ENCODE results near the gene TSPAN5. TPM values are rescaled to one million over a fixed set of nuclear protein-coding genes. Genes with fewer than 3 reads are reported as not detected.

TSPAN5 gene
- total RNA-seq, 3 donors from 2014 or later = 1.9 to 17.7 (median 12.8) TPM

- DNase-seq (ENCODE audit: low spot score in 2 of 2) = no peak
- no peaks in the 10 kb centered on the region for H3K36me3 ChIP-seq
- H3K4me1 ChIP-seq = no peaks in the 10 kb centered on the region
- no peak overlapping the region for H3K4me3 ChIP-seq
- H3K27ac ChIP-seq = peak overlapping the region; percentile 64 to 68
- H3K9me3 ChIP-seq = no peaks in the 10 kb centered on the region
- TF ChIP-seq CTCF (IDR thresholded peaks at IDR 0.05) = no peak
- no peak for TF ChIP-seq POLR2AphosphoS5 (IDR thresholded peaks at IDR 0.05)
- no peak for TF ChIP-seq POLR2A (IDR thresholded peaks at IDR 0.05)
- H3K27me3 ChIP-seq = no peaks in the 10 kb centered on the region
- intact Hi-C loops (cut with DNase I; ENCODE audit: low total_unique reads) = no loop called here
Observed at GRCh38 chr4:98625920-98626319, 32.5 kb downstream of the TSPAN5 start.

DNA sequence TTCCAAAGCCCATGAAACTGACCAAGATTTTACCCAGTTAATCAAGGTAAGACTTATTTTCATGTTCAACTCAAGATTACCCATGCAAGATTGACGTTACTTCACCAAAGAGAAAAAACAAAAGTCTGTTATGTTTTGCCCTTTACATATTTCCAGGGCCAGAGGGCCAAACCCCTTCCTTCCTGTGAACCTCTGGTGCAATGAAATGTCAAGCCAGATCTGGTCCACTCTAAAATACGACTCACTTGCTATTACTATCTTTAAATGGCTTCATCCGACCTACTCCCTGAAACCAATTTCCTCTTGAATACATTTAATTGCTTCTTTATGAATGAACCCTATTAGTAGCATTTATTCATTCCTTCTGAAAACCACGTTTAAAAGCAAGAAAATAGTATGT is 33.0 kb downstream of the TSPAN5 start:
- TF ChIP-seq POLR2AphosphoS5 (IDR thresholded peaks at IDR 0.05) (no peak), CTCF (IDR thresholded peaks at IDR 0.05) (no peak), POLR2A (IDR thresholded peaks at IDR 0.05) (no peak)
- no peak for DNase-seq (ENCODE audit: low spot score in 2 of 2)
- Histone ChIP-seq H3K4me1 (no peaks in the 10 kb centered on the region), H3K9me3 (no peaks in the 10 kb centered on the region), H3K4me3 (no peak overlapping the region), H3K27ac (peak overlapping the region in 1 of 2 donors; percentile 28), H3K36me3 (no peaks in the 10 kb centered on the region), H3K27me3 (no peaks in the 10 kb centered on the region)
- intact Hi-C loops (cut with DNase I; ENCODE audit: low total_unique reads) = no loop called here

GRCh38 chr4:98624642-98625041 is 33.8 kb downstream of the TSPAN5 start:
- TF ChIP-seq POLR2A (IDR thresholded peaks at IDR 0.05) (no peak), POLR2AphosphoS5 (IDR thresholded peaks at IDR 0.05) (no peak), CTCF (IDR thresholded peaks at IDR 0.05) (no peak)
- intact Hi-C loops (cut with DNase I; ENCODE audit: low total_unique reads) = no loop called here

DNA sequence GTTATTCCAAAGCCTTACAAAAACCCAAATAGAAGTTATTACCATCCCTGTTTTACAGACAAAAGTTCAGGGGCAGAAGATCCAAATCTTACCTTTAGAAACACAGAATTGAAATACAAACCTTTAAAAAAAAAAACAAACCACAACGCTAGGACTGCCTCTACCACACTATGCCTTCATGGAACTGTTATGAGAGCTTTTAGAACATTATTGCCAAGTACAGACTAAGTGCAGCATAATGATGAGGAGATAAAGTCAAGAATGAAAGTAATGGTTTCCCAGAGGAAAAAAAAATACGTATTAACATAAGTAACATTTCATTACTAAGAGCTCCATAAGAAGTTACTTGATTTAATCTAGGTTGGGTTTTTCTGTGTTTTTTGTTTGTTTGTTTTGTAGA is 34.3 kb downstream of the TSPAN5 start:
- intact Hi-C loops (cut with DNase I; ENCODE audit: low total_unique reads) = no loop called here
- no peak for TF ChIP-seq POLR2A (IDR thresholded peaks at IDR 0.05)
- TF ChIP-seq CTCF (IDR thresholded peaks at IDR 0.05) = no peak
- no peak overlapping the region for H3K27ac ChIP-seq

More at GRCh38 chr4:98624642-98625041, 33.8 kb downstream of the TSPAN5 start:
- Histone ChIP-seq H3K36me3 (no peaks in the 10 kb centered on the region), H3K27me3 (no peaks in the 10 kb centered on the region), H3K9me3 (no peaks in the 10 kb centered on the region), H3K27ac (no peak overlapping the region), H3K4me1 (no peaks in the 10 kb centered on the region), H3K4me3 (no peak overlapping the region)
- DNase-seq (ENCODE audit: low spot score in 2 of 2) = no peak

DNA sequence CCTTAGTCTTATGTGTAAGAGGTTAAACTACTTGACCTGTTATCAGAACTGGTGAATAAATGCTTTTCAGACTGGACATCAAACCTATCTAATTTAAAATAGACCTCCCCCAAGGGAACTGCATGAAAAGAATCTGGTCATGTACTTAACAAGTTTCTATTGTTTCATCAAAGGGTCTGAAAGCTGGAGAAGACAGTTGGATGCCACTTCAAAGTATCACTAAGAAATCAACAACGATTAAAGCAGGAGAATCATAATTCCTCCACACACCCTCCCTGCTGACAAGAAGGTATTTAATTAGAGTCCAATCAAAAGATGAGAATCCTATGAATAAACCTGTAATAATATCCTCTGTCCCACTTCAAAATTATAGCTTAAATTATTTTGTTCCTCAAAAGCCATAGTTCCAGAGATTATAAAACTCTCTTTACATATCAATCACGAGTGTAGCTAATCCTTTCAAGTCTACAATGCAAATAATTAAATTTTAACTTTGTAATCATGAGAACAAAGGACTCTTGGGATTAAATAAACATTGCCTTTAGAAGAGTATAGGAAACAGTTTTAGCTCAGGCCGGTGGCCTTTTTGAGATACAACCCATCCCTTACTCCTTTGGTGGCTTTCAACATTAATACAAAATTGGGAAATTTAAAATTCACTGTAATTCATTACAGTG is 35.1 kb downstream of the TSPAN5 start:
- no peak for TF ChIP-seq POLR2AphosphoS5 (IDR thresholded peaks at IDR 0.05)
- no peak for TF ChIP-seq POLR2A (IDR thresholded peaks at IDR 0.05)
- TF ChIP-seq CTCF (IDR thresholded peaks at IDR 0.05) = no peak
- Histone ChIP-seq H3K27me3 (no peaks in the 10 kb centered on the region), H3K4me1 (no peaks in the 10 kb centered on the region), H3K27ac (no peak overlapping the region), H3K9me3 (no peaks in the 10 kb centered on the region), H3K4me3 (no peak overlapping the region), H3K36me3 (no peaks in the 10 kb centered on the region)
- intact Hi-C loops (cut with DNase I; ENCODE audit: low total_unique reads) = no loop called here
- no peak for DNase-seq (ENCODE audit: low spot score in 2 of 2)

More for the DNA sequence above, 34.3 kb downstream of the TSPAN5 start:
- H3K4me3 ChIP-seq = no peak overlapping the region
- H3K27me3 ChIP-seq = no peaks in the 10 kb centered on the region
- H3K36me3 ChIP-seq = no peaks in the 10 kb centered on the region
- DNase-seq (ENCODE audit: low spot score in 2 of 2) = no peak
- H3K9me3 ChIP-seq = no peaks in the 10 kb centered on the region
- no peaks in the 10 kb centered on the region for H3K4me1 ChIP-seq

All from breast epithelium (tissue), 4 donors.